Liver (tissue), 10 donors: ENCODE measurements around the gene F2R. TPM values are rescaled to one million over a fixed set of nuclear protein-coding genes. Genes with fewer than 3 reads are reported as not detected.

ENCODE experiments used
- DNase-seq: peaks from one replicate; pipeline ENCODE4 v3.0.0-alpha.2; 2017; ENCODE audit warnings: low spot score
- H3K27ac ChIP-seq, 2 donors: one replicate each; pipeline ENCODE4 v1.7.0; 2013; ENCODE audit warnings: inconsistent platforms in 2 of 2, low read length in 2 of 2, control low read depth in 1 of 2, low read depth in 1 of 2, mild to moderate bottlenecking in 1 of 2
- H3K27me3 ChIP-seq, 4 donors: one replicate each; pipeline versions ENCODE4 v1.6.1 to v1.7.0; 2013; ENCODE audit warnings: low read length in 3 of 4, inconsistent platforms in 1 of 4, mild to moderate bottlenecking in 1 of 4, moderate library complexity in 1 of 4; ENCODE audit not compliant: control insufficient read depth in 4 of 4, insufficient read depth in 4 of 4
- H3K36me3 ChIP-seq, 4 donors: one replicate each; pipeline versions ENCODE4 v1.6.1 to v1.7.0; 2013; ENCODE audit warnings: low read length in 3 of 4, mild to moderate bottlenecking in 3 of 4, low read depth in 1 of 4, moderate library complexity in 1 of 4; ENCODE audit not compliant: control insufficient read depth in 4 of 4, insufficient read depth in 3 of 4
- H3K4me1 ChIP-seq, 4 donors: one replicate each; pipeline versions ENCODE4 v1.6.1 to v1.7.0; 2013; ENCODE audit warnings: low read length in 3 of 4, mild to moderate bottlenecking in 3 of 4, moderate library complexity in 1 of 4; ENCODE audit not compliant: control insufficient read depth in 4 of 4, insufficient read depth in 4 of 4
- H3K4me3 ChIP-seq, 3 donors: one replicate each; pipeline versions ENCODE4 v1.6.1 to v1.7.0; 2013; ENCODE audit warnings: low read length in 3 of 3, control low read depth in 1 of 3, low read depth in 1 of 3, mild to moderate bottlenecking in 1 of 3
- H3K9ac ChIP-seq, 2 donors: one replicate each; pipeline ENCODE4 v1.7.0; 2013; ENCODE audit warnings: low read length in 2 of 2, mild to moderate bottlenecking in 2 of 2, moderate library complexity in 2 of 2, control low read depth in 1 of 2, low read depth in 1 of 2
- H3K9me3 ChIP-seq, 4 donors: one replicate each; pipeline versions ENCODE4 v1.6.1 to v1.7.0; 2013; ENCODE audit warnings: low read length in 3 of 4; ENCODE audit not compliant: control insufficient read depth in 4 of 4
- ATF3 ChIP-seq: IDR thresholded peaks from 2 replicates; pipeline ENCODE4 v1.6.1; 2016; ENCODE audit warnings: antibody characterized with exemption
- FOXA1 ChIP-seq: IDR thresholded peaks from 2 replicates; pipeline ENCODE4 v1.6.1; 2016; ENCODE audit warnings: antibody characterized with exemption
- GABPA ChIP-seq, 2 donors: IDR thresholded peaks in 1 of 2; conservative IDR thresholded peaks in 1 of 2; 2 replicates each; pipeline ENCODE4 v1.6.1; 2016; ENCODE audit warnings: antibody characterized with exemption in 2 of 2, mild to moderate bottlenecking in 1 of 2, moderate library complexity in 1 of 2
- HNF4A ChIP-seq, 2 donors: conservative IDR thresholded peaks; 2 replicates each; pipeline ENCODE4 v1.6.1; 2016; ENCODE audit warnings: antibody characterized with exemption in 2 of 2, mild to moderate bottlenecking in 2 of 2
- HNF4G ChIP-seq: IDR thresholded peaks from 2 replicates; pipeline ENCODE4 v1.6.1; 2016; ENCODE audit warnings: antibody characterized with exemption
- JUND ChIP-seq, 2 donors: IDR thresholded peaks; 2 replicates each; pipeline ENCODE4 v1.6.1; 2016; ENCODE audit warnings: antibody characterized with exemption in 2 of 2
- NR2F2 ChIP-seq: IDR thresholded peaks from 2 replicates; pipeline ENCODE4 v1.6.1; 2016; ENCODE audit warnings: antibody characterized with exemption
- RAD21 ChIP-seq, 2 donors: IDR thresholded peaks; 2 replicates each; pipeline ENCODE4 v1.6.1; 2016; ENCODE audit warnings: antibody characterized with exemption in 2 of 2, mild to moderate bottlenecking in 2 of 2
- RXRA ChIP-seq, 2 donors: IDR thresholded peaks; 2 replicates each; pipeline ENCODE4 v1.6.1; 2017 to 2018; ENCODE audit warnings: antibody characterized with exemption in 2 of 2, mild to moderate bottlenecking in 1 of 2
- SP1 ChIP-seq: IDR thresholded peaks from 2 replicates; pipeline ENCODE4 v1.6.1; 2018; ENCODE audit warnings: antibody characterized with exemption, mild to moderate bottlenecking
- TAF1 ChIP-seq: conservative IDR thresholded peaks from 2 replicates; pipeline ENCODE4 v1.6.1; 2016; ENCODE audit warnings: antibody characterized with exemption, mild to moderate bottlenecking
- WGBS: extraction: QIAGEN DNeasy Blood & Tissue Kit; methylation state at CpG from one replicate; pipeline ENCODE4 v1.1.7; 2013; 5-methylcytosine and 5-hydroxymethylcytosine counted together
- polyA plus RNA-seq, 2 donors: library from polyadenylated mRNA; stranded (reverse) in 1 of 2; unstranded in 1 of 2; fragments of 200-250 nt in 1 of 2; fragments of >200 nt in 1 of 2; fragmentation: Nextera tagmentation in 1 of 2; extraction: Ambion mirVana in 1 of 2; gene quantifications; one replicate each; pipeline versions ENCODE4 v1.2.1 to v1.2.3, GENCODE V29; 2013 to 2015
- small RNA-seq: library from RNA; depleted of rRNA; stranded (forward); fragments of <200 nt; gene quantifications from one replicate; pipeline ENCODE3, GENCODE V24; 2014
- total RNA-seq, 2 donors: library from RNA; depleted of rRNA; stranded (reverse); fragments of >200 nt; gene quantifications; one replicate each; pipeline ENCODE4 v1.2.3, GENCODE V29; 2014
- TF ChIP-seq, protein P1 (sequence below): fragments of 150-350 bp; IDR thresholded peaks from 2 replicates; pipeline ENCODE4 v1.5.1; 2017; ENCODE audit warnings: improper control_type of control experiment, low read depth, low read length; ENCODE audit not compliant: missing input control
- TF ChIP-seq, protein P2 (sequence below): IDR thresholded peaks from 2 replicates; pipeline ENCODE4 v1.6.1; 2016; ENCODE audit warnings: antibody characterized with exemption
- donor health status: healthy.
- donor health status: healthy.
- donor health status: healthy.
- donor health status: healthy.
- donor health status: healthy.

The F2R gene
- total and polyA plus RNA-seq, 4 donors = 5.9 to 18.7 (median 9.5) TPM

- TF ChIP-seq GABPA (IDR thresholded peaks at IDR 0.05 in 1 of 2, conservative IDR thresholded peaks at IDR 0.05 in 1 of 2) (no peak), RAD21 (IDR thresholded peaks at IDR 0.05) (no peak), SP1 (no peak), TAF1 (no peak)
- TF ChIP-seq, protein P1, sequence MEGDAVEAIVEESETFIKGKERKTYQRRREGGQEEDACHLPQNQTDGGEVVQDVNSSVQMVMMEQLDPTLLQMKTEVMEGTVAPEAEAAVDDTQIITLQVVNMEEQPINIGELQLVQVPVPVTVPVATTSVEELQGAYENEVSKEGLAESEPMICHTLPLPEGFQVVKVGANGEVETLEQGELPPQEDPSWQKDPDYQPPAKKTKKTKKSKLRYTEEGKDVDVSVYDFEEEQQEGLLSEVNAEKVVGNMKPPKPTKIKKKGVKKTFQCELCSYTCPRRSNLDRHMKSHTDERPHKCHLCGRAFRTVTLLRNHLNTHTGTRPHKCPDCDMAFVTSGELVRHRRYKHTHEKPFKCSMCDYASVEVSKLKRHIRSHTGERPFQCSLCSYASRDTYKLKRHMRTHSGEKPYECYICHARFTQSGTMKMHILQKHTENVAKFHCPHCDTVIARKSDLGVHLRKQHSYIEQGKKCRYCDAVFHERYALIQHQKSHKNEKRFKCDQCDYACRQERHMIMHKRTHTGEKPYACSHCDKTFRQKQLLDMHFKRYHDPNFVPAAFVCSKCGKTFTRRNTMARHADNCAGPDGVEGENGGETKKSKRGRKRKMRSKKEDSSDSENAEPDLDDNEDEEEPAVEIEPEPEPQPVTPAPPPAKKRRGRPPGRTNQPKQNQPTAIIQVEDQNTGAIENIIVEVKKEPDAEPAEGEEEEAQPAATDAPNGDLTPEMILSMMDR = no peak
Measured at GRCh38 chr5:76781775-76782174, 65.8 kb downstream of the F2R start (continued).

- TF ChIP-seq FOXA1 = no peak
- TF ChIP-seq ATF3 = no peak
- no peak for TF ChIP-seq JUND (IDR thresholded peaks at IDR 0.05)
- TF ChIP-seq, protein P1 = no peak
- TF ChIP-seq RAD21 (IDR thresholded peaks at IDR 0.05) = no peak
- TF ChIP-seq HNF4A (conservative IDR thresholded peaks at IDR 0.05) = no peak
- TF ChIP-seq, protein P2, sequence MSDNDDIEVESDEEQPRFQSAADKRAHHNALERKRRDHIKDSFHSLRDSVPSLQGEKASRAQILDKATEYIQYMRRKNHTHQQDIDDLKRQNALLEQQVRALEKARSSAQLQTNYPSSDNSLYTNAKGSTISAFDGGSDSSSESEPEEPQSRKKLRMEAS = no peak
- no peak for TF ChIP-seq RXRA (IDR thresholded peaks at IDR 0.05)
- no peak for TF ChIP-seq NR2F2
- TF ChIP-seq HNF4G = no peak
- WGBS = 91% methylated on average over 3 of the region's 3 CpGs
- no peak for DNase-seq
- Histone ChIP-seq H3K27me3 (no peaks in the 10 kb centered on the region), H3K9ac (no peak overlapping the region), H3K9me3 (no peaks in the 10 kb centered on the region), H3K4me1 (peaks cover 0 to 2% (median 0%) of the 10 kb centered on the region in 4 donors), H3K4me3 (no peak overlapping the region), H3K36me3 (no peaks in the 10 kb centered on the region), H3K27ac (no peak overlapping the region)
Measured at GRCh38 chr5:76782444-76782843, 66.5 kb downstream of the F2R start.

Small RNA genes lying within 50 kb of the gene (small RNA-seq; reads per million reads assigned to genes)
- gene RF02154 = not detected
- gene RF02155 = not detected

Other genes with a start within 250 kb of the F2R start
- gene F2RL2, start 92.7 kb upstream of the F2R start, total RNA-seq = 1 to 10 TPM in 1 of 2 donors, under 1 TPM in 1; 0.08 to 1.0 TPM
- 1 to 10 TPM in 1 of 2 donors, under 1 TPM in 1; 0.54 to 1.3 TPM for gene F2RL2, start 92.7 kb upstream of the F2R start, polyA plus RNA-seq
- gene F2RL1, start 102.9 kb downstream of the F2R start, total RNA-seq = 1 to 10 TPM; 3.1 to 3.8 TPM
- gene F2RL1, start 102.9 kb downstream of the F2R start, polyA plus RNA-seq = 1 to 10 TPM; 7.7 to 8.9 TPM
- under 1 TPM; 0.33 TPM for gene S100Z, start 133.9 kb downstream of the F2R start, total RNA-seq
- under 1 TPM in 1 of 2 donors, not detected in 1; 0.05 TPM for gene S100Z, start 133.9 kb downstream of the F2R start, polyA plus RNA-seq
- 100 to 1,000 TPM in 1 of 2 donors, 10 to 100 TPM in 1; 77.4 to 159 TPM for gene CRHBP, start 236.9 kb downstream of the F2R start, total RNA-seq
- 100 to 1,000 TPM in 1 of 2 donors, 10 to 100 TPM in 1; 37.3 to 106 TPM for gene CRHBP, start 236.9 kb downstream of the F2R start, polyA plus RNA-seq